Lung microvascular endothelial cell (primary cell): ENCODE results near the gene NOMO2. TPM values are rescaled to one million over a fixed set of nuclear protein-coding genes. Genes with fewer than 3 reads are reported as not detected.
"Not testable (repeated sequence)": the region's sequence is repeated elsewhere in the genome, so short reads cannot be mapped to it uniquely, and the experiment has no call there.

Source experiments
- DNase-seq, 2 donors: peaks; one replicate each; pipeline versions ENCODE4 v3.0.0 to v3.0.0-alpha.2; 2010; ENCODE audit warnings: low read depth in 2 of 2
- total RNA-seq: library from RNA; depleted of rRNA; stranded (reverse); fragments of >200 nt; gene quantifications from 2 replicates; pipeline ENCODE4 v1.2.1, GENCODE V29; 2014

The NOMO2 gene
- total RNA-seq, 1 donor from 2014 or later, result 145 TPM

DNA sequence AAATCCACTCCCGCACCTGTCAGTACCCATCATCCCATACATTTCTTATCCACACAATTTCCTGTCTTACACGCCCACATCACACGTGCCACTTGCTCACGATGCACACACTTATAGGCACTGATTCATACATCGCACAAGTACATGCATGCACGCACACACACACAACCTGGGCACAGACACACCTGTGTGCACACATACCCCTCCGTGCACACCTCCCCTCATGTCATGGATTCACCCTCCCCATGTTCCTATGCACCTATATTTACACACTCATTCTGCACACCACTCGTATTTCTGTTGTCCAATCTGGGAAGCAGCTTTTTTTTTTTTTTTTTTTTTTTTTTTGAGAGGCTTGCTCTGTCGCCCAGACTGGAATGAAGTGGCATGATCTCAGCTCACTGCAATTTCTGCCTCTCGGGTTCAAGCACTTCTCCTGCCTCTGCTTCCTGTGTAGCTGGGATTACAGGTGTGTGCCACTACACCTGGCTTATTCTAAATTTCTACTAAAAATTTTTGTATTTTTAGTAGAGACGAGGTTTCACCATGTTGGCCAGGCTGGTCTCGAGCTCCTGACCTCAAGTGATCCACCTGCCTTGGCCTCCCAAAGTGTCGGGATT is 13.5 kb upstream of the NOMO2 start:
- not testable (repeated sequence) for DNase-seq

- not testable (repeated sequence) for DNase-seq
These were observed 12.0 kb upstream of the NOMO2 start for GRCh38 chr16:18573887-18574286.

DNA sequence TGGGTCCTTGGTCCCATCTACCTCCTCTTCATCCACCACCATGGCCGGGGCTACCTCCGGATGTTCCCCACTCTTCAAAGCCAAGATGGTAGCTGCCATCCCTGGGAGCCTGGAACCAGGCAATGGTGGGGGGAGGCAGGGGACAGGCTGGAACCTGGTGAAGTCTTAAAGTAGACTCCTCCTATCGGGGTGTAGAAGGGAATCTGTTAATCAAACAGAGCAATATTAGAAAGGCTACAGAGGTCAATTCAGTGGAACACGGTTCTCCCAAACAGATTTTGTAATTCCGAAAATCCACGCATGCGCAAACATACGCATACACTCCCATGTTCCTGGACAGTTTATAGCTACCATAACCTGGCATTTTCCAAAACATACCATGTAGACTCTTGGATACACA is 11.1 kb upstream of the NOMO2 start:
- DNase-seq, result not testable (repeated sequence)

- not testable (repeated sequence) for DNase-seq
These were observed 9.5 kb upstream of the NOMO2 start for GRCh38 chr16:18571307-18571850.

- not testable (repeated sequence) for DNase-seq
These were observed 8.8 kb upstream of the NOMO2 start for GRCh38 chr16:18570529-18571306.

DNA sequence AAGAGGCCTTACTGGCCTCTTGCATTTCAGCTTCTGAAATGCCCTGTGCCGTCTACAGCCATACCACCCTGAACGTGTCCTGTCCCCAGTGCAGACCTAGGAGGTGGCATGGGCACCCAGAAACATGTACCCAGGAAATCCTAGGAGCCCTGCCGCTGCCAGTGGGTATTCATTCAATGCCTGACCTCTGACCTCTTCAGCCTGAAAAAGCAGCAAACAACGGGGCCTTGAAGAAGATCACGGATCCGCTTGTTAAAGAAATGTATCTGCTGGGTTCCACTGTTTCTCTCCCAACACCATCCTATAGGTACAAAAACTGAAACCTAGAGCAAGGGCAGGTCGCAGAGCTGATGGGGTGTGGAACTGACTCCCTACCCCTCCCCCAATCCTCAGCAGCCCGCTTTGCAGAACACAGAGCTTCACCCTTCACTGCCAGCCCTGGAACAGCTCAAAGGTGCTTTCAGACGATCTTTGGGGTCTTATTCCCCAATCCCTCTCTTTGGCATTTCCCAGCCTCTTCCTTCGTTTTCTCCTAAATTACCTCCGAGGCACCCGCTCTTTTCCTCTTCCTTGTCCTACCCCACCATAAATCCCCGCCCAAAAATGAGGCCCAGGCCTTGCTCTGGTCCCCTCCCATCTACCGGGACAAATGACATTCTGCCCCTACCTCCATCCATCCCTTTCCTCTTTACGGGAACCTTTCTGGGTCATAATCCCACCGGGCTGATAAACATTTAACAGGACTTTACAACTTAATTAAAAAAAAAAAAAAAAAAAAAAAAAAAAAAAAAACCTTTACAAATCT is 1.3 kb downstream of the NOMO2 start:
- not testable (repeated sequence) for DNase-seq

DNA sequence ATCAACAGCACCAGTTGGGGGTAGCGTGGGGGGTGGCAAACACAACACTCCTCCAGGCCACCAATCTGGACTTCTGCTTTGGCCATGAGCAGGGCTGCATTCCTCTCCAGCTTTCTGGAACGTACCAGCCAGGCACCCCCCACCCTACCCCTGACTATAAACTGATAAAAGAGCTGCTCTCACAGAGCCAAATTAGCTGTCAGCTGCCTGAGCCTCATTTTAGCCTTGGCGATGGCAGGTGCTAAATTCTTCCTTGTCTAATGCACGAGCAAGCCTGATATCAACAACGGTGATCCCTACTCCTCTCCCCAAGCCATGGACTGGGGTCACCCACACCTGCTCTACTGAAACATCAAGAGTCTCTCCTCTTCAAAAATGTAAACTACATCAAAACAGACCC is 8.2 kb downstream of the NOMO2 start:
- DNase-seq, result not testable (repeated sequence)

DNA sequence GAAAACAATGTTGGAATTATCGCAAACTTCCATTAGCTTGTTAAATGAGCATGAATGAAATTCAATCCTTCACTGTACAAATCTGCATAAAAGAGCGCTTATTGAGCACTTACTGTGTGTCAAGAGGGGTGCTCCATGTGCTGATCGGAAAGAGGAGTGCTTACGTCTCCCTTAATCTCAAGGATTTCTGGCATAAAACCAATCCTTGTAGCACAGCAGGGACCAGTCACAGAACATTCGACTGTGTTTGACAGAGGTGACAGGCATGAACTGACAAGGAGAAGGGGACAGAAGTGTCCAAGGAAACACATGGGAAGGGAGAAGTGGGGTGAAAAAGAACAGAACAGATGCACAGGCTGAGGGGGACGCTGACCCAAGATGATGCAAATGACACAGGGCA is 14.5 kb downstream of the NOMO2 start:
- not testable (repeated sequence) for DNase-seq

- DNase-seq, result not testable (repeated sequence)
These were observed 15.0 kb downstream of the NOMO2 start for GRCh38 chr16:18546853-18547252.

GRCh38 chr16:18544232-18545081 is 17.4 kb downstream of the NOMO2 start:
- DNase-seq, result not testable (repeated sequence)

GRCh38 chr16:18541912-18542311 is 20.0 kb downstream of the NOMO2 start:
- DNase-seq, result not testable (repeated sequence)

- not testable (repeated sequence) for DNase-seq
These were observed 24.9 kb downstream of the NOMO2 start for GRCh38 chr16:18537004-18537403.

DNA sequence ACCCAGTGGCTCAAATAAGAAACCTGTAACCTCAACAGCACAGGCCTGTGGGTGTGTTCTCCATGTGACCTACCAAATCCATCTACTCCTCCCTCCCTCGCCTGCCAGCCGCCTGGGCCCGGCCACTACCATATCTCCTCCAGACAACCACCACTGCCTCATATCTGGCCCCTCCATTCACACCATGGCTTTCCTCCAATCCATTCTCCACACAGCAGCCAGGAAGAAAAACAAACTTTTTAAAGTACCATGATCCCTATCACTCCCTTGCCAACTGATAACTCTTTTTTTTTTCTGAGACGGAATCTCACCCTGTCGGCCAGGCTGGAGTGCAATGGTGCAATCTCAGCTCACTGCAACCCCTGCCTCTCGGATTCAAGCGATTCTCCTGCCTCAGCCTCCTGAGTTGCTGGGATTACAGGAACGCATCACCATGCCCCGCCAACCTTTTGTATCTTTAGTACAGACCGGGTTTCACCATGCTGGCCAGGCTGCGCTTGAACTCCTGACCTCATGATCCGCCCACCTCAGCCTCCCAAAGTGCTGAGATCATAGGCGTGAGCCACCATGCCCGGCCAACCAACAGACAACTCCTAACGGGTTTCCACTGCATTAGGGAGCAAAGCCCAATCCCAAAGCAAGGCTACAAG is 26.3 kb downstream of the NOMO2 start:
- DNase-seq, result peak in 1 of 2 donors; percentile 12

DNA sequence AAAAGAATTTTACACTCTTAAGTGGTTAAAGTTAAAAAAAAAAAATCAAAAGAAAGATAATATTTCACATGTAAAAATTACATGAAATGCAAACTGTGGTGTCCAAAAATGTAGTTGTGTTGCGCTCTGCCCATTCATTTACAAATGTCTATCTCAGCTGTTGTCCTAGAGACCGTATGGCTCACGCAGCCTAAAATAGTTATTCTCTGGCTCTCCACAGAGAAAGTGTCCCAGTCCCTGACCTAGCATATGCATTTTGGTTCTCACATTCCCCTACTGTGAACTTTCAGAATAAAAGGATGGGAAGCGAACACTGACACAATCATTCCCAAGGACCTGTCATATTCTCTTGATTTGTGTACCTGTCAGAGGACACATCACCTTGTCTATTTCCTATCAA is 27.6 kb downstream of the NOMO2 start:
- DNase-seq, result not testable (repeated sequence)

DNA sequence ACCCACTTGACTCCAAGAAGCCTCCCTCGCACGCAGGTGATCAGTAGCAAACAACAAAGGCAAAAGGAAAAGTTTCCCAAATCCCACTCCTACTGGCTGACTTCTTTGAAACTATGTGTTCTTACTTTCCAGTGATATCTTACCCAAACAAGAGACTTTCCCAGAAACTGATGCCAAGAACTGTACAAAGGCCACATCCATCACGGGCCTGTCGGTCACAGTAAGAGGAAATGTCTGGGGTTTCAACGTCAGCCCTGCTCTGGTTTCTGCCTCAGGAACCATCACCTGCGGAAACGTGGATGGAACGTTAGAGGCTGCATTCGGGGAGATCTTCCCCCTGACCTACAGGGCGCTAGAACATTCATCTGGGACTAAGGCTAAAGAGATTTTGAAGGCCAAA is 30.6 kb downstream of the NOMO2 start:
- peak; percentile 35 to 80 for DNase-seq

- DNase-seq, result not testable (repeated sequence)
These were observed 31.6 kb downstream of the NOMO2 start for GRCh38 chr16:18530329-18530728.

DNA sequence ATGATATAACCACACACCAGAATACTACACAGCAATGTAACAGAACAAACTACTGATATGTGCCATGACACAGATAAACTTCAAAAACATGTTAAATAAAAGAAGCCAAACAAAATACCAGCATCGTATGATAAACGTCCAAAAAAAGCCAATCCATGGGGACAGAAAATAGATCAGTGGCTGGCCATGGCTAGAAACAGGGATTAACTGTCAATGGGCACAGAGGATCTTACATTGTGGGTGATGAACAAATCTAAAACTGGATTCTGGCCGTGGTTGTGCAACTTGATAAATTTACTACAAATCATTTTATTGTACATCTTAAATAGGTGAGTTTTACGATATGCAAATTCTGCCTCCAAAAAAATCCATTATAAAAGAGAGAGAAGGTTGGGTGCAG is 35.4 kb downstream of the NOMO2 start:
- DNase-seq, result not testable (repeated sequence)

DNA sequence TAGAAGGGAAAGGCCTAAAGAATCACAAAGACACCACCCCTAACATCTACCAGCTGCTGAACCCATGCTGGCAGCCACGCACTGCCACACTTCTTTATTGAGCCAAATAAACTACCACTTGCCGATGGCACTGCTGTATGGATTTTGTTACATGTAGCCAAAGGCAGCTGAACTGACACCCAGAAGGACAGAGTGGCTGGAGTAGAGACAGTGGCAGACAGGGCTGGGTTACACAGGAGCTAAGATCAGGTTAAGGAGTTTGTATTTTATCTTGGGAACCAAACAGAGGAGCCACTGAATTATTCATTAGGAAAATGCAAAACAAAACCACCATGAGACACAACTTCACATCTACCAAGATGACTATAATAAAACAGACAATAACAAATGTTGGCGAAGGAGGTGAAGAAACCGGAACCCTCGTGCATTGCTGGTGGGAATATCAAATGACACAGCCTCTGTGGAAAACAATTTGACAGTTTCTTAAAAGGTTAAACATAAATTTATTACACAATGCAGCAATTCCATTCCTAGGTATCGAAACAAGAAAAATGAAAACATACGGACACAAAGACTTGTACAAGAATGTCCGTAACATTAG is 35.9 kb downstream of the NOMO2 start:
- DNase-seq, result not testable (repeated sequence)

DNA sequence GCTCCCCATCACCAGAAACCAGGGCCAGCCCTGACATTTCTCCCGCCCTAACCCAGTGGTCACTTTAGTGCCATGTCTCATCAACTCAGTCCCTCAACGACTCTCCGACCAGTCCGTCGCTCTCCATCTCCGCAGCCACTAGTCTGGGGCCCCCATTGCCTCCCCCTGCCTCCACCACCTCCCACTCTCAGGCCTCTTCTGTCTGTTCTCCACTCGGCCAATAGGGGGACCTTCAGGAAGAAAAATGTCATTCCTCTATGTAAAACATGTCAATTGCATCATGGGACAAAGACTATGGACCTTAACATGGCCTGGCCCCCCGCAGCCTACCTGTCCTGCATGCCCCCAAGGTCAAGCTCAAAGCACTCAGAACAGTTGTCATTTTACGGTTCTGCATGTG is 39.3 kb downstream of the NOMO2 start:
- not testable (repeated sequence) for DNase-seq
